ENCODE measurements around the gene PDAP1. TPM values are rescaled to one million over a fixed set of nuclear protein-coding genes. Genes with fewer than 3 reads are reported as not detected.

PDAP1 gene
- total and polyA plus RNA-seq, 12 donors = 71.4 to 312 (median 97.6) TPM

DNA sequence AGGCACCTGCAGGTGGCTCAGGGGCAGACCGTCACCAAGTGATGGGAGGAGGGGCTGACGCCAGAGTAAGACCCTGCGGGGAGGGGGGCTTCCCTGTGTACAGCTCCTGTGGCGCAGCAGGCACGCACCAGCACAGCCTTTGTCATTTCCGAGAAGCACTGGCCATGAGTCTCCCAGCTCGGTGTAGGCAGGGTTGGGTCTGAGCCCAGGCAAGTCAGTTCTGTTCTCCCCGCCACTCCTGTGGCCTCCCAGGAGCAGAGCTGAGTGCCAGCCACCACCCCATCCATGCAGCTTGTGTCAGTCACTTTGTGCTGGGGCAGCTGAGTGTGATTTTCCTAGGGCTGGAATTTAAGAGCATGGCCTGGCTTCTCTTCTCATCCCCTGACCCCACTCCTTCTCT is 43.5 kb upstream of the PDAP1 start:
- ATAC-seq = peak in 7 of 8 donors; percentile 25 to 82 (median 73)
- WGBS, 2 donors = 79 to 84% methylated on average over 8 of the region's 8 CpGs
- intact Hi-C loops (cut with DNase I) = no loop called here

DNA sequence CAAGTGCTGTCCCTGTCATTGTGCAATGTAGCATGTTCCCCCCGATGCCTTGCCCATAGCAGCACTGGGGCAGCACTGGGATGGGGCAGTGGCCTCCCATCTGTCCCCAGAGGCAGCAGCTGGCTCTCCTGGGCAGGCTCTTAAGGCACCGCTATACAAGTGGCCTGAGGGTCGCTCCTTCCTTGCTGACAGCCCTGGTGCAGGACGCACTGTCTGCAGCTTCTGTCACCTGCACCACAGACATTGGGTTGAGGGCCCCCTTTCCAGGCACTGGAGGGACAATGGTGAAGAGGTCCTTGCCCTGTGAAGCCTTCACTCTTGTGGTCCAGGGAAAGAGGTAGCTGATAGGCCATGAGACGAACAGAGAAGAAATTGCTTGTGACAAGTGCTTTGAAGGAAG is 40.9 kb upstream of the PDAP1 start:
- DNase-seq (no peak), ATAC-seq (no peak)
- H3K27ac ChIP-seq = no peak overlapping the region
- no peak overlapping the region for H3K4me3 ChIP-seq
- no peaks in the 10 kb centered on the region for H3K9me3 ChIP-seq
- H3K27me3 ChIP-seq = no peaks in the 10 kb centered on the region
- TF ChIP-seq, protein P1, sequence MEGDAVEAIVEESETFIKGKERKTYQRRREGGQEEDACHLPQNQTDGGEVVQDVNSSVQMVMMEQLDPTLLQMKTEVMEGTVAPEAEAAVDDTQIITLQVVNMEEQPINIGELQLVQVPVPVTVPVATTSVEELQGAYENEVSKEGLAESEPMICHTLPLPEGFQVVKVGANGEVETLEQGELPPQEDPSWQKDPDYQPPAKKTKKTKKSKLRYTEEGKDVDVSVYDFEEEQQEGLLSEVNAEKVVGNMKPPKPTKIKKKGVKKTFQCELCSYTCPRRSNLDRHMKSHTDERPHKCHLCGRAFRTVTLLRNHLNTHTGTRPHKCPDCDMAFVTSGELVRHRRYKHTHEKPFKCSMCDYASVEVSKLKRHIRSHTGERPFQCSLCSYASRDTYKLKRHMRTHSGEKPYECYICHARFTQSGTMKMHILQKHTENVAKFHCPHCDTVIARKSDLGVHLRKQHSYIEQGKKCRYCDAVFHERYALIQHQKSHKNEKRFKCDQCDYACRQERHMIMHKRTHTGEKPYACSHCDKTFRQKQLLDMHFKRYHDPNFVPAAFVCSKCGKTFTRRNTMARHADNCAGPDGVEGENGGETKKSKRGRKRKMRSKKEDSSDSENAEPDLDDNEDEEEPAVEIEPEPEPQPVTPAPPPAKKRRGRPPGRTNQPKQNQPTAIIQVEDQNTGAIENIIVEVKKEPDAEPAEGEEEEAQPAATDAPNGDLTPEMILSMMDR (IDR thresholded peaks at IDR 0.05) = no peak
- intact Hi-C loops (cut with DNase I) = no loop called here
- H3K36me3 ChIP-seq = peaks cover 0 to 100% (median 46%) of the 10 kb centered on the region in 9 donors
- H3K4me1 ChIP-seq = peaks cover 0 to 23% (median 8%) of the 10 kb centered on the region in 9 donors
- 92 to 94% methylated on average over 5 of the region's 5 CpGs for WGBS, 2 donors

More for the DNA sequence above, 43.5 kb upstream of the PDAP1 start:
- H3K27me3 ChIP-seq = no peaks in the 10 kb centered on the region
- peaks cover 0 to 100% (median 33%) of the 10 kb centered on the region in 9 donors for H3K36me3 ChIP-seq
- peaks cover 0 to 28% (median 8%) of the 10 kb centered on the region in 9 donors for H3K4me1 ChIP-seq
- TF ChIP-seq, protein P1 (IDR thresholded peaks at IDR 0.05) = no peak
- no peak overlapping the region for H3K4me3 ChIP-seq
- DNase-seq = peak; percentile 30 to 32
- H3K9me3 ChIP-seq = no peaks in the 10 kb centered on the region
- peak overlapping the region in 6 of 10 donors; percentile 9 to 62 (median 48) for H3K27ac ChIP-seq

DNA sequence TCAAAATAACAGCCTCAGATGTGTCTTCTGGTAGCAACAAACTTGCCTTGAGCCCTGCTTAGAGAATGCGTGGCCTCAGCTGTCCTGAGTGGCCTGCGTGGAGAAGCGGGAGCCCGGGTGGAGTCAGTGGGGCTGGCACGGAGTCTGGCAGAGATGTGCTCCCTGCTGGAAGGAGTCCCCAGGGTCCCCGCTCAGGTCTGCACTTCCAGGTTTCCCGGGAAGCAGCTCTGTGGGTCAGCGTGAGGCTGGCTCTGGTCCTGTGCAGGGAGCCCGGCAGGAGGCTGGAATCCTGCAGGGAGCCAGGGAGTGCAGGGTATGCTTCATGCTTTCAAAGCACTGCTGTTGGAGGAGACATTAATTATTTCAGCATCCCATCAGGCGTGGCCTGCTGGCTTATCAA is 40.5 kb upstream of the PDAP1 start:
- TF ChIP-seq, protein P1 (IDR thresholded peaks at IDR 0.05) = no peak
- H3K27ac ChIP-seq = no peak overlapping the region
- peaks cover 0 to 100% (median 46%) of the 10 kb centered on the region in 9 donors for H3K36me3 ChIP-seq
- WGBS, 2 donors = 90 to 92% methylated on average over 10 of the region's 10 CpGs
- H3K9me3 ChIP-seq = no peaks in the 10 kb centered on the region
- no peak overlapping the region for H3K4me3 ChIP-seq
- intact Hi-C loops (cut with DNase I) = no loop called here
- peaks cover 0 to 23% (median 8%) of the 10 kb centered on the region in 9 donors for H3K4me1 ChIP-seq
- H3K27me3 ChIP-seq = no peaks in the 10 kb centered on the region
- ATAC-seq (no peak), DNase-seq (no peak)

DNA sequence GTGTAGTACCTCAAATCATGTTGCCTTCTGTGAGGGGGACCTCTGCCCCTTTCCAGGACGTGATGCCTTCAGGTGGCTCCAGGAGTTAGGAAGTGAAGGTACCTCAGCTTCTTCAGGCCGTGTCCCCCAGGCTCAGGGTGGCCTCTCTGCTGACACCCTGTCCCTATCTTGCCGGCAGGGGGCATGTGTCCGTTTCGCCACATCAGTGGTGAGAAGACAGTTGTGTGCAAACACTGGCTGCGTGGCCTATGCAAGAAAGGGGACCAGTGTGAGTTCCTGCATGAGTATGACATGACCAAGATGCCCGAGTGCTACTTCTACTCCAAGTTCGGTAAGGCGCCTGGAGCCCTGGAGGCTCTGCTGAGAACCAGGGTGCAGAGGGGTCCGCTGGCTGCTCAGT is 39.5 kb upstream of the PDAP1 start:
- H3K4me1 ChIP-seq = peaks cover 0 to 18% (median 7%) of the 10 kb centered on the region in 9 donors
- ATAC-seq = no peak

More for the DNA sequence above, 39.5 kb upstream of the PDAP1 start:
- Histone ChIP-seq H3K9me3 (no peaks in the 10 kb centered on the region), H3K4me3 (no peak overlapping the region), H3K27me3 (no peaks in the 10 kb centered on the region), H3K27ac (no peak overlapping the region), H3K36me3 (peaks cover 0 to 100% (median 45%) of the 10 kb centered on the region in 9 donors)
- intact Hi-C loops (cut with DNase I) = no loop called here
- TF ChIP-seq, protein P1 (IDR thresholded peaks at IDR 0.05) = peak in 1 of 9 donors; percentile 28
- no peak for DNase-seq
- 85 to 89% methylated on average over 10 of the region's 10 CpGs for WGBS, 2 donors
